ENCODE results near the gene TBC1D5.
"Not testable (repeated sequence)": the region's sequence is repeated elsewhere in the genome, so short reads cannot be mapped to it uniquely, and the experiment has no call there.

Gene TBC1D5

DNA sequence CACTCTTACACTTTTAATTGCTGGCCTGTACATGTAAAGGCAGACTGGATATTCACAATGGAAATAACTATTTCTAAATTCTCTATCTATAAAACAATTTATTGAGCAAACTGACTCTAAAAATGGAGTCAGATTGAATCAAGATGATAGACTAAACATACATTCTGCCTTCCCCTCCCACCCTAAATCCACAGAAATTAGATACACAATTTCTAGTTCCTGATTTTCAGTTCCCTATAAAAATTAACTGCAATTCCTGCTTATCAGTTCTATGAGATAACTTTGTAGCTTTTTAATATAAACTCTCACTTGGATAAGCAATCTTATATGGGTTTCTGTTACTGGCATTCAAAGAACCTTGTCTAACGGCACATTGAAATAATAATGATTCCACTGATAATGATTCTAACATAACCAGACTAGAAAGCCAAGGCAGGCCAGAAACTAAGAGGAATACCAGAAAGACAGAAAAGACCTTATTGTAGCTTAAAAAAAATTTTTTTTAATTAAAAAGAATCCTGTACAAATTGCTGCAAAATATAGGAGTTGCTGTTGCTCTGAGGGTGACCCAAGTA, 33.1 kb downstream of the TBC1D5 start:
- peaks cover 2% of the 10 kb centered on the region for H3K27me3 Mint-ChIP-seq (ENCODE audit: low read depth, poor library complexity)
- no peak overlapping the region for H3K27ac Mint-ChIP-seq
- DNase-seq, result no peak
- peaks cover 42% of the 10 kb centered on the region for H3K36me3 Mint-ChIP-seq (ENCODE audit: low read depth)
- TF ChIP-seq, protein P1, sequence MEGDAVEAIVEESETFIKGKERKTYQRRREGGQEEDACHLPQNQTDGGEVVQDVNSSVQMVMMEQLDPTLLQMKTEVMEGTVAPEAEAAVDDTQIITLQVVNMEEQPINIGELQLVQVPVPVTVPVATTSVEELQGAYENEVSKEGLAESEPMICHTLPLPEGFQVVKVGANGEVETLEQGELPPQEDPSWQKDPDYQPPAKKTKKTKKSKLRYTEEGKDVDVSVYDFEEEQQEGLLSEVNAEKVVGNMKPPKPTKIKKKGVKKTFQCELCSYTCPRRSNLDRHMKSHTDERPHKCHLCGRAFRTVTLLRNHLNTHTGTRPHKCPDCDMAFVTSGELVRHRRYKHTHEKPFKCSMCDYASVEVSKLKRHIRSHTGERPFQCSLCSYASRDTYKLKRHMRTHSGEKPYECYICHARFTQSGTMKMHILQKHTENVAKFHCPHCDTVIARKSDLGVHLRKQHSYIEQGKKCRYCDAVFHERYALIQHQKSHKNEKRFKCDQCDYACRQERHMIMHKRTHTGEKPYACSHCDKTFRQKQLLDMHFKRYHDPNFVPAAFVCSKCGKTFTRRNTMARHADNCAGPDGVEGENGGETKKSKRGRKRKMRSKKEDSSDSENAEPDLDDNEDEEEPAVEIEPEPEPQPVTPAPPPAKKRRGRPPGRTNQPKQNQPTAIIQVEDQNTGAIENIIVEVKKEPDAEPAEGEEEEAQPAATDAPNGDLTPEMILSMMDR (IDR thresholded peaks at IDR 0.05), result no peak
- H3K9me3 Mint-ChIP-seq, result peaks cover 32% of the 10 kb centered on the region
- no peak overlapping the region for H3K4me3 Mint-ChIP-seq
- H3K4me1 Mint-ChIP-seq, result no peaks in the 10 kb centered on the region

DNA sequence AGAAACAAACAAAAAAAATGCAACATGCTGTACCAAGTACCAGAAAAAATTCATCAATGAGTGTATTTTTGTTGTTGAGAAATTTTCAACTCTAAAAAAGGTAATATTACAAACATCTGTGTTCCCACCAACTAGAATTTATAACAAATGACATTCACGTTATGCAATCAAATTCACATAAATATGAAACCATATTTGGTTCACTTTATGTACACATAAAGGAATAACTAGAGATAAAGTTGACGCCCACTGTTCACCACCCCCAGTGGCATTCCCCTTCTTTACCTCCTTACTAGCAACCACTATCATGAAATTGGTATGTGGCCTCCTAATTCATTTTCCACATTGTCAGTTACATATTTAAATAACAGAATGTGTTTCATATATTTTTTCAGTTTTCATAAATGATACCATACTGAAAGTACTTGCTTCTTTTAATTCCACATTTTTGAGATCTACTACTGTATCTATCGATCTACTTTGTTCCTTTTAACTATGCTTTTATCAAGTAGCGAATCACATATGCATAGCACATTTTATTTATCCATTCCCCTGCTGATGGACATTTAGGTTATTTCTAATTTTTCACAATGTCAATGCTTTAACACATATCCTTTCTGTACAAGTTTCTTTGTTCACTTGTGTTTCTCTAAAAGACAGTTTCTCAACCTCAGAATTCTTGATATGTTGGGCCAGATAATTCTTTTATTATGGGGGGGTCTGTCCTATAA, 34.5 kb downstream of the TBC1D5 start:
- TF ChIP-seq, protein P1 (IDR thresholded peaks at IDR 0.05), result no peak
- no peak overlapping the region for H3K4me3 Mint-ChIP-seq
- H3K36me3 Mint-ChIP-seq (ENCODE audit: low read depth), result peaks cover 30% of the 10 kb centered on the region
- peaks cover 25% of the 10 kb centered on the region for H3K9me3 Mint-ChIP-seq
- no peaks in the 10 kb centered on the region for H3K4me1 Mint-ChIP-seq
- no peak for DNase-seq
- H3K27ac Mint-ChIP-seq, result no peak overlapping the region
- H3K27me3 Mint-ChIP-seq (ENCODE audit: low read depth, poor library complexity), result no peaks in the 10 kb centered on the region

DNA sequence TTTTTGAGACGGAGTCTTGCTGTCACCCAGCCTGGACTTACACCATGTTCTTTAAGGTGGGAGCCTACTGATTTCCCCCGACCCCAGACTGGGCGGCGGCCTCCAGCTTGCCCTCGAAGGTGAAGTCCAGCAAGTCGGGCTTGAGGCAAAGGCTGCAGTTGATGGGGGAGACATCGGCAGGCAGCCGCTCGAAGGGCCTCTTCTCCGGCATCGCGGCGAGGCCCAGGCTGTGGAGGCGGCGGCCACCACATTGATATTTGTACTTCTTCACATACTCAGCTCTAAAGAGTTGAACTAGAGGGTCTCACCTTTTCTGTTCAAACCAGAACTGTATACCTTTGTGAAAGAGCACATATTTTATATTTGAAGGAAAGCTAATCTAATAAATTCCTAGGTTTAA, 36.4 kb downstream of the TBC1D5 start:
- not testable (repeated sequence) for H3K27ac Mint-ChIP-seq; H3K4me1 Mint-ChIP-seq; DNase-seq; H3K27me3 Mint-ChIP-seq (ENCODE audit: low read depth, poor library complexity); H3K4me3 Mint-ChIP-seq
- peaks cover 33% of the 10 kb centered on the region for H3K36me3 Mint-ChIP-seq (ENCODE audit: low read depth)
- peaks cover 29% of the 10 kb centered on the region for H3K9me3 Mint-ChIP-seq

DNA sequence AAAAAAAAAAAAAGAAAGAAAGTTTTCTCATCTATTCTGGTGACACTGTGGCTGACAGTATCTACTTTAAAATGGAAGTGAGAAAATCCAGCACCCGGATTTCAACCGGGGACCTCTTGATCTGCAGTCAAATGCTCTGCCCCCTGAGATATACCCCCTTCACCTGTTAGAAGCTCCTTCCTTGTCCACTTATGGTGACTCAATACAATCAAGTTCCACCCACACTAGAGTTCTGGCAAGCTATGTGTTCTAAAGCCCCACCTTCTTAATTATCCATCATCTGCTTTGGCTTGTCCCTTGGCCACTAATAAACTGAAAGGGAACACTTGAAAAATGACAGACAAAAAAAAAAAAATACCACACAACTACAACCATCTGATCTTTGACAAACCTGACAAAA, 42.6 kb downstream of the TBC1D5 start:
- H3K27me3 Mint-ChIP-seq (ENCODE audit: low read depth, poor library complexity); H3K27ac Mint-ChIP-seq; H3K4me3 Mint-ChIP-seq; H3K4me1 Mint-ChIP-seq; DNase-seq: not testable (repeated sequence)
- peaks cover 53% of the 10 kb centered on the region for H3K9me3 Mint-ChIP-seq
- H3K36me3 Mint-ChIP-seq (ENCODE audit: low read depth), result peaks cover 52% of the 10 kb centered on the region

DNA sequence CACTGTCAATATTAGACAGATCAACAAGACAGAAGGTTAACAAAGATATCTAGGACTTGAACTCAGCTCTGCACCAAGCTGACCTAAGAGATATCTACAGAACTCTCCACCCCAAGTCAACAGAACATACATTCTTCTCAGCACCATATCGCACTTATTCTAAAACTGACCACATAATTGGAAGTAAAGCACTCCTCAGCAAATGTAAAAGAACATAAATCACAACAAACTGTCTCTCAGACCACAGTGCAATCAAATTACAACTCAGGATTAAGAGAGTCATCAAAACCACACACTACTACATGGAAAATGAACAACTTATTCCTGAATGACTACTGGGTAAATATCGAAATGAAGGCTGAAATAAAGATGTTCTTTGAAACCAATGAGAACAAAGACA, 46.8 kb downstream of the TBC1D5 start:
- H3K27ac Mint-ChIP-seq; H3K4me3 Mint-ChIP-seq; H3K27me3 Mint-ChIP-seq (ENCODE audit: low read depth, poor library complexity); DNase-seq; H3K4me1 Mint-ChIP-seq: not testable (repeated sequence)
- peaks cover 67% of the 10 kb centered on the region for H3K9me3 Mint-ChIP-seq
- peaks cover 76% of the 10 kb centered on the region for H3K36me3 Mint-ChIP-seq (ENCODE audit: low read depth)

DNA sequence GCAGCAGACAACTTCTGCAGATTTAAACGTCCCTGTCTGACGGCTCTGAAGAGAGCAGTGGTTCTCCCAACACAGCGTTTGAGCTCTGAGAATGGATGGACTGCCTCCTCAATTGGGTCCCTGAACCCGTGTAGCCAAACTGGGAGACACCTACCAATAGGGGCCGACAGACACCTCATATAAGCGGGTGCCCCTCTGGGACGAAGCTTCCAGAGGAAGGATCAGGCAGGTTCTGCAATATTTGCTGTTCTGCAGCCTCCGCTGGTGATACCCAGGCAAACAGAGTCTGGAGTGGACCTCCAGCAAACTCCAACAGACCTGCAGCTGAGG, 48.8 kb downstream of the TBC1D5 start:
- H3K27me3 Mint-ChIP-seq (ENCODE audit: low read depth, poor library complexity); H3K27ac Mint-ChIP-seq: not testable (repeated sequence)
- H3K9me3 Mint-ChIP-seq, result peaks cover 58% of the 10 kb centered on the region

DNA sequence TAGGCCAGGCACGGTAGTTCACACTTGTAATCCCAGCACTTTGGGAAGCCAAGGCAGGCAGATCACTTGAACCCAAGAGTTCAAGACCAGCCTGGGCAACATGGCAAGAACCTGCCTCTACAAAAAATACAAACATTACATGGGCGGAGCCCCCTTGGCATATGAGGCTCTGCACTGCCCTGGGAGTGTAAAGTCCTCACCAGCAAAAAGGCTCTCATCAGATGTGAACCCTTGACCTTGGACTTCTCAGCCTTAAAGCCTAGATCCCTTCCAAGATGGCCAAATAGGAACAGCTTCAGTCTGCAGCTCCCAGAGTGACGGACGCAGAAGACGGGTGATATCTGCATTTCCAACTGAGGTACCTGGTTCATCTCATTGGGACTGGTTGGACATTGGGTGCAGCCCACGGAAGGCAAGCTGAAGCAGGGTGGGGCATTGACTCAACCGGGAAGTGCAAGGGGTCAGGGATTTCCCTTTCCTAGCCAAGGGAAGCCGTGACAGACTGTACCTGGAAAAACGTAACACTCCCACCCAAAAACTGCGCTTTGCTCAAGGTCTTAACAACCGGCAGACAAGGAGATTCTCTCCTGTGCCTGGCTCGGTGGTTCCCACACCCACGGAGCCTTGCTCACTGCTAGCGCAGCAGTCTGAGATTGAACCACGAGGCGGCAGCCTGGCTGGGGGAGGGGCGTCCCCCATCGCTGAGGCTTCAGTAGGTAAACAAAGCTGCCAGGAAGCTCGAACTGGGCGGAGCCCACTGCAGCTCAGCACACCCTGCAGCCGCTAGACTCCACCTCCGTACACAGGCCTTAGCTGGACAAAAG, 49.4 kb downstream of the TBC1D5 start:
- H3K27me3 Mint-ChIP-seq (ENCODE audit: low read depth, poor library complexity); DNase-seq; H3K4me1 Mint-ChIP-seq; H3K4me3 Mint-ChIP-seq; H3K27ac Mint-ChIP-seq: not testable (repeated sequence)
- H3K9me3 Mint-ChIP-seq, result peaks cover 57% of the 10 kb centered on the region
- H3K36me3 Mint-ChIP-seq (ENCODE audit: low read depth), result peaks cover 69% of the 10 kb centered on the region

More for the DNA sequence above, 48.8 kb downstream of the TBC1D5 start:
- H3K4me3 Mint-ChIP-seq, DNase-seq, H3K4me1 Mint-ChIP-seq: not testable (repeated sequence)
- peaks cover 69% of the 10 kb centered on the region for H3K36me3 Mint-ChIP-seq (ENCODE audit: low read depth)

DNA sequence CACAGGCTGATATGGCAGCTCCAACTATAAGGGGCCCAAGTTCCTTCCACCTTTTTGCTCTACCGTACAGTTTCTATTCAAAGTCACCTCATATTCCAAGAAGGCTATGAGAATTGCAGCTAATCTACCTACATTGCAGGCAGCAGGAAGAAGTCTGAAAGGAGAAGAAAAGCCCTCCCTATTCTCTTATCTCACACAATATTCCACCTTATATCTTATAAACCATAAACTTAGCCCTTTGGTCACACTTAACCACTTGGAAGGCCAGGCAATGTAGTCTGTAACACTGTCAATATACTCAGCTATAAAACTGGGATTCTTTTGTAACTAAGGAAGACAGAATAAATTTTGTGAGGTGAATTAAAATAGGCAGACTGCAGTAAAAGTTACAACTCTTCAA, 54.9 kb downstream of the TBC1D5 start:
- TF ChIP-seq, protein P1 (IDR thresholded peaks at IDR 0.05), result no peak
- Mint-ChIP-seq H3K4me1 (peaks cover 13% of the 10 kb centered on the region), H3K27ac (peak overlapping the region; percentile 18), H3K36me3 (ENCODE audit: low read depth) (peaks cover 17% of the 10 kb centered on the region), H3K27me3 (ENCODE audit: low read depth, poor library complexity) (no peaks in the 10 kb centered on the region), H3K4me3 (no peak overlapping the region), H3K9me3 (peaks cover 5% of the 10 kb centered on the region)
- no peak for DNase-seq

All from nephron progenitor cell (in vitro differentiated cells).